Stomach (tissue), 9 donors: ENCODE data around the gene DYNLT5. TPM values are rescaled to one million over a fixed set of nuclear protein-coding genes. Genes with fewer than 3 reads are reported as not detected.
A peak's percentile ranks its signal among the peaks of the same experiment; 100 is the strongest.

Source experiments
- DNase-seq, 2 donors: peaks; one replicate each; pipeline versions ENCODE4 v3.0.0 to v3.0.0-alpha.2; 2013 to 2019
- H3K27ac ChIP-seq, 5 donors: fragments of 200-600 bp in 4 of 5; sonication (generic) in 4 of 5; one replicate each; pipeline ENCODE4 v1.5.1; 2013 to 2019; ENCODE audit warnings: mild to moderate bottlenecking in 1 of 5, moderate library complexity in 1 of 5
- H3K27me3 ChIP-seq, 3 donors: fragments of 200-600 bp; sonication (generic); one replicate each; pipeline ENCODE4 v1.5.1; 2017 to 2019; ENCODE audit warnings: mixed run types in 1 of 3
- H3K36me3 ChIP-seq, 4 donors: fragments of 200-600 bp; sonication (generic); 1 replicate in 3 of 4; 2 replicates in 1 of 4; pipeline ENCODE4 v1.5.1; 2016 to 2019
- H3K4me1 ChIP-seq, 4 donors: fragments of 200-600 bp; sonication (generic); one replicate each; pipeline ENCODE4 v1.5.1; 2016 to 2019
- H3K4me3 ChIP-seq, 4 donors: fragments of 200-600 bp; sonication (generic) in 3 of 4; one replicate each; pipeline ENCODE4 v1.5.1; 2016 to 2019; ENCODE audit warnings: mild to moderate bottlenecking in 1 of 4
- H3K9me3 ChIP-seq, 4 donors: fragments of 200-600 bp; sonication (generic); one replicate each; pipeline ENCODE4 v1.5.1; 2016 to 2019
- EP300 ChIP-seq: sonication (generic); formaldehyde crosslinking; IDR thresholded peaks from one replicate; pipeline ENCODE4 v1.6.1; 2017; ENCODE audit warnings: antibody characterized with exemption
- POLR2A ChIP-seq, 4 donors: fragments of 450-650 bp; IDR thresholded peaks; one replicate each; pipeline ENCODE4 v1.6.1; 2016; ENCODE audit warnings: antibody characterized with exemption in 4 of 4, control low read depth in 2 of 4, mild to moderate bottlenecking in 1 of 4, moderate library complexity in 1 of 4
- POLR2AphosphoS5 ChIP-seq, 3 donors: sonication (generic); formaldehyde crosslinking; IDR thresholded peaks; one replicate each; pipeline ENCODE4 v1.6.1; 2016; ENCODE audit warnings: antibody characterized with exemption in 3 of 3
- WGBS, 5 donors: extraction: QIAGEN DNeasy Blood & Tissue Kit in 3 of 5; methylation state at CpG; one replicate each; pipeline versions ENCODE4 v1.1.5 to v1.1.7; 2013 to 2018; 5-methylcytosine and 5-hydroxymethylcytosine counted together
- intact Hi-C: fragments of 100-400 bp; cut with DNase I; formaldehyde crosslinking; loops from one replicate; pipeline ENCODE4 v1.15.1; 2023; ENCODE audit warnings: low total_unique reads
- polyA plus RNA-seq, 3 donors: library from polyadenylated mRNA; stranded (reverse); fragments of 200-250 nt; gene quantifications; one replicate each; pipeline ENCODE4 v1.2.3, GENCODE V29; 2013
- total RNA-seq, 5 donors: library from RNA; depleted of rRNA; stranded (reverse); fragments of >200 nt; gene quantifications; one replicate each; pipeline versions ENCODE4 v1.1.0 to v1.2.3, GENCODE V29; 2014 to 2016
- TF ChIP-seq, protein P1 (sequence below), 7 experiments: fragments of 450-650 bp in 4 of 7; fragments of 200-600 bp in 3 of 7; sonication (generic) in 3 of 7; IDR thresholded peaks; one replicate each; pipeline ENCODE4 v1.5.1; 2016 to 2019; ENCODE audit warnings: antibody characterized with exemption in 7 of 7, control low read depth in 2 of 7, mild to moderate bottlenecking in 1 of 7
- donor health status: healthy with polysubstance abuse.
- donor health status: Bipolar disorder and iron deficiency.
- donor health status: healthy.

DYNLT5 gene
- total and polyA plus RNA-seq, 8 donors, result 0.37 to 2.4 (median 1.2) TPM; not detected in 3

DNA sequence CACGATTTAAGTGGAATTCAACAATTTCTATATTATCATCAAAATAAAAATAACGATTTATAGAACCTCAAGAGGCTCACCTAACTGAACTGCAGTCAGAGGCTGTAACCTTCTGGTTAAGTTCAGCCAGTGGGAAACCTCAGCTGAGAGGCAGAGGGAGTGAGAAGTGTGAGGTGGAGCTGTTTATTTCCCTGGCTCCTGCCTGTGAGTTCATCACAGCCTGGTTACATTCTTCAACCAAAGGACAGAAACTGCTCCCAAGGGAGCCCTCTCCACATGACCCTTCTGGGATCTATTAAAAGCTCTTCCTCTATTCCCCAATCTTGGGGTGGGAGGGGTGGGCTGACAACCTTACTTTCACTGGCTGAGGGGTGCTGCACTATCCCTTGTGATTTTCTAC, 22.2 kb downstream of the DYNLT5 start:
- H3K27ac ChIP-seq, result no peak overlapping the region
- DNase-seq, result no peak
- no peaks in the 10 kb centered on the region for H3K27me3 ChIP-seq
- WGBS, 5 donors, result 68 to 82% (median 75%) methylated on average over 2 of the region's 2 CpGs
- no peaks in the 10 kb centered on the region for H3K4me1 ChIP-seq
- no peaks in the 10 kb centered on the region for H3K36me3 ChIP-seq
- H3K9me3 ChIP-seq, result no peaks in the 10 kb centered on the region
- no peak overlapping the region for H3K4me3 ChIP-seq
- no peak for TF ChIP-seq POLR2A (IDR thresholded peaks at IDR 0.05)
- TF ChIP-seq EP300, result no peak
- TF ChIP-seq POLR2AphosphoS5 (IDR thresholded peaks at IDR 0.05), result no peak
- TF ChIP-seq, protein P1, sequence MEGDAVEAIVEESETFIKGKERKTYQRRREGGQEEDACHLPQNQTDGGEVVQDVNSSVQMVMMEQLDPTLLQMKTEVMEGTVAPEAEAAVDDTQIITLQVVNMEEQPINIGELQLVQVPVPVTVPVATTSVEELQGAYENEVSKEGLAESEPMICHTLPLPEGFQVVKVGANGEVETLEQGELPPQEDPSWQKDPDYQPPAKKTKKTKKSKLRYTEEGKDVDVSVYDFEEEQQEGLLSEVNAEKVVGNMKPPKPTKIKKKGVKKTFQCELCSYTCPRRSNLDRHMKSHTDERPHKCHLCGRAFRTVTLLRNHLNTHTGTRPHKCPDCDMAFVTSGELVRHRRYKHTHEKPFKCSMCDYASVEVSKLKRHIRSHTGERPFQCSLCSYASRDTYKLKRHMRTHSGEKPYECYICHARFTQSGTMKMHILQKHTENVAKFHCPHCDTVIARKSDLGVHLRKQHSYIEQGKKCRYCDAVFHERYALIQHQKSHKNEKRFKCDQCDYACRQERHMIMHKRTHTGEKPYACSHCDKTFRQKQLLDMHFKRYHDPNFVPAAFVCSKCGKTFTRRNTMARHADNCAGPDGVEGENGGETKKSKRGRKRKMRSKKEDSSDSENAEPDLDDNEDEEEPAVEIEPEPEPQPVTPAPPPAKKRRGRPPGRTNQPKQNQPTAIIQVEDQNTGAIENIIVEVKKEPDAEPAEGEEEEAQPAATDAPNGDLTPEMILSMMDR (IDR thresholded peaks at IDR 0.05), result no peak
- intact Hi-C loops, result no loop called here

DNA sequence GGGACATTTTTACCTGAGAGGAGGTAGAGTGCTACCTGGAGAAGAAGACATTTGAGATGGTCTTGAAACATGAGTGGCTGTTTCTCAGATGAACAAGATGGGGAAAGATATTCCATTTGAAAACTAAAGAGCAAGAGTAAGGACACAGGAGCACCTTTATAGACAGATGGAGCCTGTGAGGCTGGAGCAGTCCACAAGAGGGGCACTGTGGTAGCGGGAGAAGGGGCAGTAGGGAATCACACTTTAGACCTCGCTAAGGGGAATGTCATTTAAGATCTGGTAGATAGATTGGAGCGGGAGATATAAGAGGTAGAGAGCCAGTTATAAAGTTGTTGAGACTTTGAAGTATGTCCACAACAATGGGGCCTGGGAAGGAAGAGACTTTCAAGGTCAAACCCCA, 23.4 kb downstream of the DYNLT5 start:
- no peak overlapping the region for H3K4me3 ChIP-seq
- TF ChIP-seq POLR2A (IDR thresholded peaks at IDR 0.05) (no peak), POLR2AphosphoS5 (IDR thresholded peaks at IDR 0.05) (no peak), EP300 (no peak)
- TF ChIP-seq, protein P1 (IDR thresholded peaks at IDR 0.05), result no peak
- no peaks in the 10 kb centered on the region for H3K36me3 ChIP-seq
- no peaks in the 10 kb centered on the region for H3K27me3 ChIP-seq
- no peak overlapping the region for H3K27ac ChIP-seq
- H3K9me3 ChIP-seq, result peaks cover 0 to 8% (median 2%) of the 10 kb centered on the region in 4 donors
- DNase-seq, result no peak
- WGBS, 5 donors, result 83 to 93% (median 93%) methylated on average over 3 of the region's 3 CpGs
- intact Hi-C loops, result no loop called here
- H3K4me1 ChIP-seq, result no peaks in the 10 kb centered on the region

DNA sequence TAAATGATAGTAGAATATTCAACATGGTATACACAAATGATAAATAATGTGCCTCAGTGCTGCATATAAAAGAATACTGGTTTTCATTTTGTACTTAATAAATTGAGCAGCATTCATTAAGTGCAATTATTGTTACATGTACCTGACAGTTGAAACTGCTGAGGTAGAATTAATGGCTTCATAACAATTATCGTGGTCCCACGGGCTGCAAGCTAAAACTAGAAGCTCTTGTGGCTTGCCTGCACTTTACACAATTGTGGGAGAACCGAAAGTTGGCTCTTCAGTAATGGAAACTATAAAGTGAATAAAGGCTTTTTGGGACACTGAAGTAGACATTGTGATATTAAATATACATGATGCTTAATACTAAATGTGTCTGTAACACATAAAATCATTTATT, 25.6 kb downstream of the DYNLT5 start:
- H3K4me3 ChIP-seq, result no peak overlapping the region
- no peak overlapping the region for H3K27ac ChIP-seq
- H3K4me1 ChIP-seq, result no peaks in the 10 kb centered on the region
- H3K36me3 ChIP-seq, result no peaks in the 10 kb centered on the region
- WGBS, 5 donors, result 71 to 80% (median 78%) methylated on average over 3 of the region's 3 CpGs
- peak in 1 of 2 donors; percentile 10 for DNase-seq
- intact Hi-C loops, result no loop called here
- TF ChIP-seq POLR2AphosphoS5 (IDR thresholded peaks at IDR 0.05), result no peak
- H3K27me3 ChIP-seq, result no peaks in the 10 kb centered on the region
- H3K9me3 ChIP-seq, result peaks cover 0 to 8% (median 2%) of the 10 kb centered on the region in 4 donors

DNA sequence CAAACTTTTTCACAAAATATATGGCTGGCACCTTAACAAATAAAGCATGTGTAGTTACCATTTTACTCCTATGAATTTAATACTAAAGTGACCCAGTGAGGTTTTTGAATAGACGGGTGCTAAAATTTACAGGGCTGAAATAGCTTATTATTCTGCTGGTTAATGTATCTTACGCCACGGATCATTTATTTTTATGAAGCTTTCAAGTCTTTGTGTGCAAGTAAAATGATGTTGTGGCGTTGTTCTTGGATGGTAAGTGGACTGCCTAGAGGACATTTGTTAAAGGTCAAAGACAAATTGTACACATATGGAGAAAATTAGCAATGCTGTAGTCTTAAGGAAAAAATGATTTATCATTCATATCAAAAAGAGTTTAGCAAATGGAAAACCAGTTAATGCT, 26.0 kb downstream of the DYNLT5 start:
- Histone ChIP-seq H3K4me1 (no peaks in the 10 kb centered on the region), H3K27ac (no peak overlapping the region), H3K4me3 (no peak overlapping the region), H3K27me3 (no peaks in the 10 kb centered on the region), H3K9me3 (peaks cover 0 to 8% (median 2%) of the 10 kb centered on the region in 4 donors), H3K36me3 (no peaks in the 10 kb centered on the region)
- 68 to 86% (median 72%) methylated on average over 4 of the region's 4 CpGs for WGBS, 5 donors
- TF ChIP-seq POLR2AphosphoS5 (IDR thresholded peaks at IDR 0.05) (no peak), EP300 (no peak), POLR2A (IDR thresholded peaks at IDR 0.05) (no peak)
- TF ChIP-seq, protein P1 (IDR thresholded peaks at IDR 0.05), result no peak
- intact Hi-C loops, result no loop called here
- DNase-seq, result no peak

DNA sequence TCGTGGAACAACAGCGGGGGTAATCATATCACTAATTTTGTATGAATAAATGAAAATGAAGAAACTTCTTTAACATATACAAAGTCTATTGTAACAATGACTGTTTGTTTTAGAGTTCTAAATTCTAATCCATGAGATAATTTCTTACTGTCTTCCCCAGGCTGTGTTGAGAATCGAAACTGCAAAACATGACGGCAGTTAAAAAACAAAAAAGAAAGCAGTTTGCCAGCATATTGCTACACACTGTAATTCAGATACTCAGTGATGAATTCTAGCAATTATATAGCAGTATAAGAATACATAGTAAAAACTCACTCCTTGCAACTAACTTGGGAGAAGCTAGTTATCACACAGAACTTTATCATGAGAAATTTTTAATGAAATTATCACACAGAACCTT, 26.7 kb downstream of the DYNLT5 start:
- TF ChIP-seq EP300 (no peak), POLR2A (IDR thresholded peaks at IDR 0.05) (no peak), POLR2AphosphoS5 (IDR thresholded peaks at IDR 0.05) (no peak)
- TF ChIP-seq, protein P1 (IDR thresholded peaks at IDR 0.05), result no peak
- Histone ChIP-seq H3K36me3 (no peaks in the 10 kb centered on the region), H3K4me3 (no peak overlapping the region), H3K9me3 (peaks cover 0 to 8% (median 2%) of the 10 kb centered on the region in 4 donors), H3K27me3 (no peaks in the 10 kb centered on the region), H3K4me1 (no peaks in the 10 kb centered on the region), H3K27ac (no peak overlapping the region)
- DNase-seq, result no peak
- intact Hi-C loops, result no loop called here
- WGBS, 5 donors, result 76 to 88% (median 82%) methylated on average over 4 of the region's 4 CpGs
